Measurements from ENCODE around the gene ASH1L. TPM values are rescaled to one million over a fixed set of nuclear protein-coding genes. Genes with fewer than 3 reads are reported as not detected.
"Not testable (repeated sequence)": the region's sequence is repeated elsewhere in the genome, so short reads cannot be mapped to it uniquely, and the experiment has no call there.

Gene ASH1L
- polyA plus RNA-seq, 6 donors from 2014 or later = 6.4 to 51.8 (median 23.4) TPM

DNA sequence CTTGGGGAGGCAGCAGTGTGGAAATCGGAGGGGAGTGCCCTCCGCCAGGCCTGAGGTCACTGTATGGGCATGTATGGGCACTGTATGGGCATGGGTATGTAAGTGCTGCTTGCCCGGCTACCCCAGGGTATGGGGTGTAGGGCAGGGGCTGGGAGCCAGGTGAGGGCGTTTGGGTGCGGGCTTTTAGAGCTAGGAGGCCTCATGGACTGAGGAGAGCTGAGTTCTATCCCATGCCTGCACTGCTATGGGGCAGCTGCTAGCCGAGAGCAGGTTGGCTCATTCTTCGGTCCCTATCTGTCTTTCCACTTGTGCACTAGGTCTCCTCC is 266.7 kb downstream of the ASH1L start:
- ATAC-seq (ENCODE audit: low read depth in 2 of 2) (no peak), DNase-seq (no peak)
- peaks cover 0 to 3% (median 0%) of the 10 kb centered on the region in 7 donors for H3K9me3 Mint-ChIP-seq
- H3K27ac Mint-ChIP-seq = no peak overlapping the region
- H3K4me1 Mint-ChIP-seq = peaks cover 0 to 12% (median 12%) of the 10 kb centered on the region in 3 donors
- H3K36me3 Mint-ChIP-seq = no peaks in the 10 kb centered on the region
- H3K4me3 Mint-ChIP-seq = peak overlapping the region in 1 of 8 donors; percentile 22
- H3K27me3 Mint-ChIP-seq = peaks cover 35 to 54% (median 50%) of the 10 kb centered on the region in 3 donors

DNA sequence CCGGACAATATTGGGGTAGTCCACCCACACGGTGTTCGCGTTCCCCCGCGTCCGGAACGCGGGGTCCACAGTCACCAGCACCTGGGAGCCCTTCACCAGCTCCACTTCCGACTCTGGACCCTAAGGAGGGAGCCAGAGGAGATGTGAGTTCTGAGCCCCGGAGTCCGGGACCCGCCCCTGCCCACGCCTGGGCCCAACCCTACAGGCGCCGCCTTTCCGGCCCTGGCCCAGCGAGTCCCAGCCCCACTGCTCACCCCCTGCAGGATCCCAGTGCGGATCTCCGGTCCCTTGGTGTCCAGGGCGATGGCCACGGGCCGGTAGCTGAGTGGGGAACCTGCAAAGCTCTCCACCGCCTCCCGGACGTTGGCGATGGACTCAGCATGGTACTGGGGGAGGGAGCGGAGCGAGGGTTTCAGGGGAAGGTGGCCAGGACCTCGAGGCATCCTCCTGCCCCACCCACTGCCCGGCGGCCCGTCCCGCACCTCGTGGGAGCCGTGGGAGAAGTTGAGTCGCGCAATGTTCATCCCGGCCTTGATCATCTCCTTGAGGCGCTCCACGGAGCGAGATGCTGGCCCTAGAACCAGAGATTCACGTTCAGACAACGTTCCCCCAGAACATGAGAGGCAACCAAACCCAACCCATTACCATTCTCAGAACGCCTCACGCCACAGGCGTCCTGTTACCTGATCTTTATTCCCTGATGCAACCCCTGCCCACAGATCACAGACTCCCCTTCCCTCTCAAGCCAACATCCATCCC is 267.2 kb downstream of the ASH1L start:
- Mint-ChIP-seq H3K9me3 (peaks cover 0 to 3% (median 0%) of the 10 kb centered on the region in 7 donors), H3K4me3 (peak overlapping the region in 1 of 8 donors; percentile 22), H3K27me3 (peaks cover 35 to 54% (median 52%) of the 10 kb centered on the region in 3 donors)

DNA sequence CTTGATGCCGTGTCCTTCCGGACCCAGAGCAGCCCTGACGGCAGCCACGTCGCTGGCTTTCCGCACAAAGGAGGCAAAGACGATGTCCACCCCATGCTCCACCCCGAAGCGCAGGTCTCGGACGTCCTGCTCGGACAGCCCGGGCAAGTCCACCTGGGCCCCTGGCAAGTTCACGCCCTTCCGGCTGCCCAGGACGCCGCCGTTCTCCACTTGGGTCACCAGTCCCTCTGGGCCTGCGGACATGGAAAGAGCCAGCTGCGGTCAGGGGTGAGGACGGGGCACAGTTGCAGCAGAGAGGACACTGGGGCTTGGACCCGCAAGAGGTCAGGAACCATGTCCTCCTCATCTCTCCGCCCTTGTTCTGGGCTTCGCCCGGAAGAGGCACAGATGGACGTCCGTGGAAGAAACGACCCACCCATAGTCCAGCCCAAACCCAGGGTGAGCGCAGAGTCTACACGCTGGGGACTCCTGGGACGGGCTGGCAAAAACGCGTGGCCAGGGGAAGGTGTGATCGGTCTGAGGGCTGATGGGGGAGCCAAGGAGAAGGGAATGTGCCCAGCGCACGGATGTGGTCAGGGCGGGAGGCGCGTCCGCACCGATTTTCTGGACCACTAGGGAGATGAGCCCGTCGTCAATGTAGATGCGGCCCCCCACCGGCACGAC is 268.0 kb downstream of the ASH1L start:
- peaks cover 0 to 12% (median 12%) of the 10 kb centered on the region in 3 donors for H3K4me1 Mint-ChIP-seq
- no peak for DNase-seq
- H3K27ac Mint-ChIP-seq = no peak overlapping the region
- peaks cover 35 to 59% (median 54%) of the 10 kb centered on the region in 3 donors for H3K27me3 Mint-ChIP-seq
- H3K4me3 Mint-ChIP-seq = peak overlapping the region in 4 of 8 donors; percentile 9 to 76 (median 38)
- no peak for ATAC-seq (ENCODE audit: low read depth in 2 of 2)
- peaks cover 0 to 3% (median 0%) of the 10 kb centered on the region in 7 donors for H3K9me3 Mint-ChIP-seq
- no peaks in the 10 kb centered on the region for H3K36me3 Mint-ChIP-seq

More for the DNA sequence above, 267.2 kb downstream of the ASH1L start:
- DNase-seq (no peak), ATAC-seq (ENCODE audit: low read depth in 2 of 2) (no peak)
- Mint-ChIP-seq H3K4me1 (peaks cover 0 to 12% (median 12%) of the 10 kb centered on the region in 3 donors), H3K36me3 (no peaks in the 10 kb centered on the region), H3K27ac (no peak overlapping the region)

DNA sequence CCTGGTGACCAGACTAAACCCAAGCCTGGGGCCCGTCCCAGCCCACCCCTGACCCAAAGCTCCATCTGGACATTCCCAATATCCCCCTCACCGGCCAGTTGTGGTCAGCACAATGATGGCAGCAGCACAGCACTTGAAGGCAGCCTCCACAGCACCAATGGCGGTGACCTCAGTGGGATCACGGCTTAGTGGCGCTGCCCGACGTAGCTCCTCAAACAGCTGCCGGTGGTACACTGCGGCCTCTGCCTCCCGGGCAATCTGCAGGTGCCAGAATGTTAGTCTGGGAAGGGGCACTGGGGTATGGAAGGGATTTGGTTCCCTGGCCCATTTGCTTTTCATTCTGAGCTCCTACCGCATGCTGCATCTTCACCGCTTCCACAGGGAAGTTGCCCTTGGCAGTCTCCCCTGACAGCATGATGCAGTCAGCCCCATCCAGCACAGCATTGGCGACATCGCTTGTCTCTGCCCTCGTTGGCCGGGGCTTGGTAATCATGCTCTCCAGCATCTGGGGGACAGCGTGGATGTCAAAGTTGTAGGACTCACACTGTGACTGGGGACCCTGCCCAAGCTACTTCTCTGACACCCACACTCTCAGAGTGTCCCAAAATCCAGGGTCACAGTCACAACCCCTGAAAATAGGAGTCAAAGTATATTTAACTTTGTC is 269.4 kb downstream of the ASH1L start:
- Mint-ChIP-seq H3K4me3 (no peak overlapping the region), H3K36me3 (no peaks in the 10 kb centered on the region), H3K4me1 (peaks cover 0 to 12% (median 12%) of the 10 kb centered on the region in 3 donors), H3K27ac (peak overlapping the region in 1 of 6 donors; percentile 71), H3K27me3 (peaks cover 35 to 59% (median 48%) of the 10 kb centered on the region in 3 donors), H3K9me3 (peaks cover 0 to 3% (median 0%) of the 10 kb centered on the region in 7 donors)
- no peak for DNase-seq
- no peak for ATAC-seq (ENCODE audit: low read depth in 2 of 2)

DNA sequence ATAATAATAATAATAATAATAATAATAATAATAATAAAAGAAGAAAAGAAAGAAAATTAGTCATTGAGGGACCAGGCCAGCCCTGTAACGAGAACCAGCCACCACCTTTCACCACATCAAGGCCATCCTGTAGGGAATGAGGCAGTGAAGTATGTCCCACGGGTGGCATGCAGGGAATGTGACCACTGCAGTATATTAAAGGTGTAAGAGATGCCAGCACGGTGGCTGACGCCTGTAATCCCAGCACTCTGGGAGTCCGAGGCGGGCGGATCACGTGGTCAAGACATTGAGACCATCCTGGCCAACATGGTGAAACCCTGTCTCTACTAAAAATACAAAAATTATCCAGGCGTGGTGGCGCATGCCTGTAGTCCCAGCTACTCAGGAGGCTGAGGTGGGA is 271.6 kb downstream of the ASH1L start:
- H3K9me3 Mint-ChIP-seq; H3K36me3 Mint-ChIP-seq; DNase-seq; ATAC-seq (ENCODE audit: low read depth in 2 of 2); H3K27ac Mint-ChIP-seq; H3K4me1 Mint-ChIP-seq; H3K4me3 Mint-ChIP-seq: not testable (repeated sequence)
- peaks cover 17 to 37% (median 28%) of the 10 kb centered on the region in 3 donors for H3K27me3 Mint-ChIP-seq

DNA sequence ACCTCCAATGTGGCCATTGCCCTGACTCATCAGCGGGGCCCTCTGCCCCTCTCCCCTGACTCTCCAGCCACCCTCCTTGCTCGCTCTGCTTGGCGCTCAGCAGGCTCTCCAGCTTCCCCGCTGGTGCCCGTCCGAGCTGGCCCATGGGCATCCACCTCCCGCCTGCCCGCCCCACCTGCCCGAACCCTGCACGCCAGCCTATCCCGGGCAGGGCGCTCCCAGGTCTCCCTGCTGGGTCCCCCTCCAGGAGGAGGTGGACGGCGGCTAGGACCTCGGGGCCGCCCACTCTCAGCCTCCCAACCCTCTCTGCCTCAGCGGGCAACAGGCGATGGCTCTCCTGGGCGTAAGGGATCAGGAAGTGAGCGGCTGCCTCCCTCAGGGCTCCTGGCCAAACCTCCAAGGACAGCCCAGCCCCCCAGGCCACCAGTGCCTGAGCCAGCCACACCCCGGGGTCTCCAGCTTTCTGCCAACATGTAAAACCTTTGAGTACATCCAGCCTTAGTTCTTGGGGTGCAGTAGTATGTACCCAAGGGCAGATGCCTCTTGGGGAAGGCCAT is 274.5 kb downstream of the ASH1L start:
- no peak for ATAC-seq (ENCODE audit: low read depth in 2 of 2)
- DNase-seq = no peak
- Mint-ChIP-seq H3K4me3 (no peak overlapping the region), H3K36me3 (no peaks in the 10 kb centered on the region), H3K27ac (no peak overlapping the region), H3K4me1 (no peaks in the 10 kb centered on the region), H3K9me3 (no peaks in the 10 kb centered on the region), H3K27me3 (peaks cover 0 to 18% (median 5%) of the 10 kb centered on the region in 3 donors)

DNA sequence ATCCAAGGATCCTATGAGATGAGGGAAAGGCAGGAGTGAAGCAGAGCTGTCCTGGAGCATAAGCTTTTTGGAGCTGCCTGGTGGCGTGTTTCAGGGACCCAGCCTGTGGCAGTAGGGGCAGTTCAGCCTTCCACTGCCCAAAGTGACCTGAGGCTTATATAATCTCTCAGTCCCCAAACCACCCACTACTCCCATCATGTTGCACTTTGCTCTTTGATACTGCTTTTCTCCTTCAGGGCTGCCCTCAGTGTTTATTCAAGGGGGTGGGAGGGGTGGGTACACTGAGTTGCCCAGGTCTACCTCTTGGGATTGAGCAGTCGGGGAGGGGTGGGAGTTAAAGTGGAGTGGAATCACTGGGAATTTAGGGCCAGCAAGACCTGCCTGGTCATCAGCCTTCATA is 276.1 kb downstream of the ASH1L start:
- Mint-ChIP-seq H3K4me1 (no peaks in the 10 kb centered on the region), H3K27me3 (peaks cover 0 to 13% (median 1%) of the 10 kb centered on the region in 3 donors), H3K9me3 (no peaks in the 10 kb centered on the region), H3K4me3 (no peak overlapping the region), H3K27ac (peak overlapping the region in 2 of 6 donors; percentile 5 to 60), H3K36me3 (no peaks in the 10 kb centered on the region)
- ATAC-seq (ENCODE audit: low read depth in 2 of 2) (no peak), DNase-seq (no peak)

DNA sequence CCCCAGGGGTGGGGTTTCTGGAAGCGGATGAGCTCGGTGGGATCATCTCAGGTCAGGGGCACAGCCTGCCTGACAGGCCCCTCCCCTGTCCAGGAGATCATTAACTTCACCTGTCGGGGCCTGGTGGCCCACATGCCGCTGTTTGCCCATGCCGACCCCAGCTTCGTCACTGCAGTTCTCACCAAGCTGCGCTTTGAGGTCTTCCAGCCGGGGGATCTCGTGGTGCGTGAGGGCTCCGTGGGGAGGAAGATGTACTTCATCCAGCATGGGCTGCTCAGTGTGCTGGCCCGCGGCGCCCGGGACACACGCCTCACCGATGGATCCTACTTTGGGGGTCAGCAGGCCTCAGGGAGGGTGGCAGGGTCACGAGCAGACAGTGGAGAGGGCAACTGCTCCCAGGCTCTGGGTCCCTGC is 277.0 kb downstream of the ASH1L start:
- Mint-ChIP-seq H3K27ac (no peak overlapping the region), H3K4me1 (no peaks in the 10 kb centered on the region), H3K36me3 (no peaks in the 10 kb centered on the region), H3K27me3 (peaks cover 0 to 9% (median 0%) of the 10 kb centered on the region in 3 donors), H3K4me3 (no peak overlapping the region), H3K9me3 (no peaks in the 10 kb centered on the region)
- ATAC-seq (ENCODE audit: low read depth in 2 of 2) (no peak), DNase-seq (no peak)

Other genes starting within 250 kb of the ASH1L start
- 1 to 10 TPM in 5 of 6 donors, not detected in 1; 3.4 to 6.5 (median 5.0) TPM for gene RUSC1, start 241.9 kb downstream of the ASH1L start, polyA plus RNA-seq (ENCODE audit: low read depth in 6 of 6)
- gene MSTO1, start 47.4 kb upstream of the ASH1L start, polyA plus RNA-seq (ENCODE audit: low read depth in 6 of 6) = 10 to 100 TPM in 4 of 6 donors, 1 to 10 TPM in 2; 4.8 to 24.8 (median 12.8) TPM
- gene YY1AP1, start 126.0 kb upstream of the ASH1L start, polyA plus RNA-seq (ENCODE audit: low read depth in 6 of 6) = 10 to 100 TPM; 26.7 to 56.1 (median 32.2) TPM
- 10 to 100 TPM; 65.6 to 87.5 (median 77.6) TPM for gene DAP3, start 126.3 kb upstream of the ASH1L start, polyA plus RNA-seq (ENCODE audit: low read depth in 6 of 6)